ENCODE results near the gene RAPGEF5.

RAPGEF5 gene

DNA sequence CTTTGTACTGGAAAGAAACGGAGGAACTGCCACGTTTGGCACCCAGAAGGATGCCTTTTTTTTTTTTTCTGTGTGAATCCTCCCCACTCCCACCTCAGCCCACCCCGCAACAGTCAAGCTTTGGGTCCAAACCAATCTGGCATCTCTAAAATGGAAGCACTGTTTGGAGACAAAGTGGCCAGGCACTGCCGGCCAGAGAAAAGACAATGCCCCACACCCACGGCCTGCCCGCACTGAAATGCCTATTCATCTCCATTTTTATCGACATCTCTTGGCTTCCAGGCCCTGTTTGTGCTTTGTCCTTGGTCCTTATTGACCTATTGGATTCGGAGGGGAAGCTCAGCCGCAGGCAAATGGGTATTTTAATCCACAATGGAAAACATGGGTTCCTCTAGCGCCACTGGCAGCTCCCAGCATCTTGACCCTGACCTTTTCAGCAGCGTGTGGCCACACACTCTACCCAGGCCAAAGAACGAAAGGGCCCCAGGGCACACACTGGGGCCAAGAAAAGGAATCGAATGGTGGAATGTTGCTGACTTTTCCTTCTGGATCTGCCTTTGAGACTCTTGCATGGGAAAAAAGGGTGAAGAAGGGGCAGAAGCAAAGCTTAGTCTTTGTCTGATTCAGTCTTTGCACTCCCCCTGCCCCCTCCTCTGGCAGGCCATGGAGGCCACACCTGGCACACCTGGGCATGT, 248.7 kb downstream of the RAPGEF5 start:
- peaks cover 2% of the 10 kb centered on the region for H3K27me3 ChIP-seq (ENCODE audit: insufficient read depth, poor library complexity, severe bottlenecking)
- no peak for TF ChIP-seq GABPA (IDR thresholded peaks at IDR 0.05; ENCODE audit: low read depth)
- TF ChIP-seq, protein P1, sequence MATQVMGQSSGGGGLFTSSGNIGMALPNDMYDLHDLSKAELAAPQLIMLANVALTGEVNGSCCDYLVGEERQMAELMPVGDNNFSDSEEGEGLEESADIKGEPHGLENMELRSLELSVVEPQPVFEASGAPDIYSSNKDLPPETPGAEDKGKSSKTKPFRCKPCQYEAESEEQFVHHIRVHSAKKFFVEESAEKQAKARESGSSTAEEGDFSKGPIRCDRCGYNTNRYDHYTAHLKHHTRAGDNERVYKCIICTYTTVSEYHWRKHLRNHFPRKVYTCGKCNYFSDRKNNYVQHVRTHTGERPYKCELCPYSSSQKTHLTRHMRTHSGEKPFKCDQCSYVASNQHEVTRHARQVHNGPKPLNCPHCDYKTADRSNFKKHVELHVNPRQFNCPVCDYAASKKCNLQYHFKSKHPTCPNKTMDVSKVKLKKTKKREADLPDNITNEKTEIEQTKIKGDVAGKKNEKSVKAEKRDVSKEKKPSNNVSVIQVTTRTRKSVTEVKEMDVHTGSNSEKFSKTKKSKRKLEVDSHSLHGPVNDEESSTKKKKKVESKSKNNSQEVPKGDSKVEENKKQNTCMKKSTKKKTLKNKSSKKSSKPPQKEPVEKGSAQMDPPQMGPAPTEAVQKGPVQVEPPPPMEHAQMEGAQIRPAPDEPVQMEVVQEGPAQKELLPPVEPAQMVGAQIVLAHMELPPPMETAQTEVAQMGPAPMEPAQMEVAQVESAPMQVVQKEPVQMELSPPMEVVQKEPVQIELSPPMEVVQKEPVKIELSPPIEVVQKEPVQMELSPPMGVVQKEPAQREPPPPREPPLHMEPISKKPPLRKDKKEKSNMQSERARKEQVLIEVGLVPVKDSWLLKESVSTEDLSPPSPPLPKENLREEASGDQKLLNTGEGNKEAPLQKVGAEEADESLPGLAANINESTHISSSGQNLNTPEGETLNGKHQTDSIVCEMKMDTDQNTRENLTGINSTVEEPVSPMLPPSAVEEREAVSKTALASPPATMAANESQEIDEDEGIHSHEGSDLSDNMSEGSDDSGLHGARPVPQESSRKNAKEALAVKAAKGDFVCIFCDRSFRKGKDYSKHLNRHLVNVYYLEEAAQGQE (IDR thresholded peaks at IDR 0.05; ENCODE audit: insufficient replicate concordance, low read depth): no peak
- no peak for TF ChIP-seq SPI1 (IDR thresholded peaks at IDR 0.05; ENCODE audit: borderline replicate concordance, low read depth)
- no peak for TF ChIP-seq POLR2AphosphoS5 (IDR thresholded peaks at IDR 0.05; ENCODE audit: low read depth)
- no peak for TF ChIP-seq CTCF (IDR thresholded peaks at IDR 0.05; ENCODE audit: insufficient read depth, low read length)
- no peak overlapping the region for H3K4me3 ChIP-seq (replicated peaks; ENCODE audit: insufficient read depth, low read length)
- no peak for DNase-seq (ENCODE audit: low read depth in 1 of 2, low spot score in 1 of 2)
- H3K27ac ChIP-seq (replicated peaks): no peak overlapping the region

GRCh38 chr7:22105550-22105949, 251.4 kb downstream of the RAPGEF5 start:
- Histone ChIP-seq H3K27ac (replicated peaks) (no peak overlapping the region), H3K4me3 (replicated peaks; ENCODE audit: insufficient read depth, low read length) (no peak overlapping the region), H3K27me3 (ENCODE audit: insufficient read depth, poor library complexity, severe bottlenecking) (no peaks in the 10 kb centered on the region)
- DNase-seq (ENCODE audit: low read depth in 1 of 2, low spot score in 1 of 2): no peak
- TF ChIP-seq GABPA (IDR thresholded peaks at IDR 0.05; ENCODE audit: low read depth) (no peak), POLR2AphosphoS5 (IDR thresholded peaks at IDR 0.05; ENCODE audit: low read depth) (no peak), CTCF (IDR thresholded peaks at IDR 0.05; ENCODE audit: insufficient read depth, low read length) (no peak), SPI1 (IDR thresholded peaks at IDR 0.05; ENCODE audit: borderline replicate concordance, low read depth) (no peak)
- TF ChIP-seq, protein P1 (IDR thresholded peaks at IDR 0.05; ENCODE audit: insufficient replicate concordance, low read depth): no peak

DNA sequence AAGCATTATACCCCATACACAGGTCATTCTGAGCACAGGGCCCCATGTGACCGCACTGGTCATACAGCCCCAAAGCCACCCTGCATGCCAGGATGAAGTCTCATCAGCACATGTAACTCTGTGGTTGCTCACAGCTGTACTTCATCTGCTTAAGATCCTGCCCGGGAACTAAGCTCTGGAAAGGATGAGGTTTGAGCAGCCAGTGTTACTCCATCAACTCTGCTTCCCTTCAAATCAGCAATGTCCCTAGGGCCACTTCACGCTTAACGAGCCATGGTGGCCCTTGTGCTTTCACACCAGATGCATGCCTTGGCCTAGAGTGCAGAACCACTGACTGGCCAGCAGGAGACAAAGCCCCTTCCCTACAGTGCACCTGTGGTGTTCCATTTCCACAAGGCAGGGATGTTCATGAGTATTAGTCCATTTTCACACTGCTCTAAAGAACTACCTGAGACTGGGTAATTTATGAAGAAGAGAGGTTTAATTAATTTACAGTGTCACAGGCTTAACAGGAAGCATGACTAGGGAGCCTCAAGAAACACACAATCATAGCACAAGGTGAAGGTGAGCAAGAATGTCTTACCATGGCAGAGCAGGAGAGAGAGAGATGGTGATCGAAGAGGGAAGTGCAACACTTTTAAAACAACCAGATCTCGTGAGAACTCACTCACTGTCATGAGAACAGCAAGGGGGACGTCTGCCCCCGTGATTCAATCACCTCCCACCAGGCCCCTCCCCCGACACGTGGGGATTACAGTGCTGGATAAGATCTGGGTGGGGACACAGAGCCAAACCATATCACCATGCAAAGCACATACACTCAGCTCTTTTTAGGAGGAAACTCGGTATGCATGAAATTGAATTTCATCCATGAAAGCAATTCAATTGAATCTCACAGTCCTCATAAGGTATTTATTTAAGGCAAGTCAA, 262.3 kb downstream of the RAPGEF5 start:
- Histone ChIP-seq H3K27ac (replicated peaks) (no peak overlapping the region), H3K4me3 (replicated peaks; ENCODE audit: insufficient read depth, low read length) (no peak overlapping the region), H3K27me3 (ENCODE audit: insufficient read depth, poor library complexity, severe bottlenecking) (peaks cover 4% of the 10 kb centered on the region)
- DNase-seq (ENCODE audit: low read depth in 1 of 2, low spot score in 1 of 2): no peak
- no peak for TF ChIP-seq SPI1 (IDR thresholded peaks at IDR 0.05; ENCODE audit: borderline replicate concordance, low read depth)
- TF ChIP-seq, protein P1 (IDR thresholded peaks at IDR 0.05; ENCODE audit: insufficient replicate concordance, low read depth): no peak
- TF ChIP-seq GABPA (IDR thresholded peaks at IDR 0.05; ENCODE audit: low read depth): no peak
- no peak for TF ChIP-seq POLR2AphosphoS5 (IDR thresholded peaks at IDR 0.05; ENCODE audit: low read depth)

Data from HL-60 (cell line).